Keratinocyte (primary cell): ENCODE data around the gene MAP4. TPM values are rescaled to one million over a fixed set of nuclear protein-coding genes. Genes with fewer than 3 reads are reported as not detected.
"Not testable (repeated sequence)": the region's sequence is repeated elsewhere in the genome, so short reads cannot be mapped to it uniquely, and the experiment has no call there.

Source experiments
- DNase-seq: peaks from one replicate; pipeline ENCODE4 v3.0.0-alpha.2; 2011; ENCODE audit warnings: low read depth, missing footprints, low spot score
- FAIRE-seq: peaks from 2 replicates; lab custom pipeline; 2011; peaks lifted over from hg19 to GRCh38; lab: Jason Lieb, UNC
- H2AFZ ChIP-seq: 2 replicates; pipeline ENCODE4 v1.6.0; 2012; ENCODE audit warnings: low read length, control low read depth, inconsistent platforms; ENCODE audit not compliant: control insufficient read depth
- H3K27ac ChIP-seq: 2 replicates; pipeline ENCODE4 v1.5.1; 2011; ENCODE audit warnings: low read length; ENCODE audit not compliant: control insufficient read depth, insufficient read depth
- H3K27me3 ChIP-seq: 3 replicates; pipeline ENCODE4 v1.6.0; 2011; ENCODE audit warnings: low read length; ENCODE audit not compliant: control insufficient read depth, insufficient read depth; ENCODE audit errors: extremely low read depth
- H3K36me3 ChIP-seq, 2 experiments: 2 replicates in 1 of 2; 3 replicates in 1 of 2; pipeline ENCODE4 v1.5.1; 2011; ENCODE audit warnings: low read length in 2 of 2, mild to moderate bottlenecking in 1 of 2; ENCODE audit not compliant: control insufficient read depth in 2 of 2, insufficient read depth in 2 of 2; ENCODE audit errors: extremely low read depth in 1 of 2
- H3K4me1 ChIP-seq: 3 replicates; pipeline ENCODE4 v1.5.1; 2011; ENCODE audit warnings: low read length; ENCODE audit not compliant: control insufficient read depth, insufficient read depth; ENCODE audit errors: extremely low read depth
- H3K4me2 ChIP-seq: 3 replicates; pipeline ENCODE4 v1.6.0; 2011; ENCODE audit warnings: low read depth, low read length; ENCODE audit not compliant: control insufficient read depth, insufficient read depth; ENCODE audit errors: extremely low read depth
- H3K4me3 ChIP-seq, 3 experiments: fragments of 200-600 bp in 1 of 3; sonication (generic) in 1 of 3; 2 replicates in 2 of 3; 3 replicates in 1 of 3; pipeline ENCODE4 v1.5.1; 2011 to 2016; ENCODE audit warnings: low read length in 3 of 3, mild to moderate bottlenecking in 3 of 3, control low read depth in 2 of 3, inconsistent platforms in 1 of 3, low read depth in 1 of 3, mixed read lengths in 1 of 3, mixed run types in 1 of 3, moderate library complexity in 1 of 3; ENCODE audit not compliant: control insufficient read depth in 2 of 3, insufficient read depth in 2 of 3; ENCODE audit errors: extremely low read depth in 1 of 3
- H3K79me2 ChIP-seq: 2 replicates; pipeline ENCODE4 v1.6.0; 2012; ENCODE audit warnings: low read length; ENCODE audit not compliant: control insufficient read depth, insufficient read depth
- H3K9ac ChIP-seq: 3 replicates; pipeline ENCODE4 v1.6.0; 2011; ENCODE audit warnings: low read length; ENCODE audit not compliant: control insufficient read depth, insufficient read depth; ENCODE audit errors: extremely low read depth
- H3K9me1 ChIP-seq: 3 replicates; pipeline ENCODE4 v1.6.0; 2011; ENCODE audit warnings: low read length; ENCODE audit not compliant: control insufficient read depth, insufficient read depth; ENCODE audit errors: extremely low read depth
- H3K9me3 ChIP-seq: 2 replicates; pipeline ENCODE4 v1.5.1; 2012; ENCODE audit warnings: low read depth, low read length; ENCODE audit not compliant: control insufficient read depth
- H4K20me1 ChIP-seq: 3 replicates; pipeline ENCODE4 v1.6.0; 2011; ENCODE audit warnings: low read length; ENCODE audit not compliant: control insufficient read depth, insufficient read depth; ENCODE audit errors: extremely low read depth
- CTCF ChIP-seq, 3 experiments: IDR thresholded peaks in 1 of 3; conservative IDR thresholded peaks in 1 of 3; optimal IDR thresholded peaks in 1 of 3; 2 replicates in 2 of 3; 3 replicates in 1 of 3; pipeline versions ENCODE3 to v1.5.1; 2011; ENCODE audit warnings: low read length in 3 of 3, mild to moderate bottlenecking in 3 of 3, moderate library complexity in 2 of 3, control low read depth in 1 of 3, inconsistent platforms in 1 of 3; ENCODE audit not compliant: insufficient read depth in 2 of 3; ENCODE audit errors: extremely low read depth in 1 of 3
- EZH2 ChIP-seq: IDR thresholded peaks from one replicate; pipeline ENCODE4 v1.6.1; 2012; ENCODE audit warnings: inconsistent platforms, mild to moderate bottlenecking, low read length, moderate library complexity
- dilution Hi-C: fragments of 300-500 bp; cut with MboI; formaldehyde crosslinking; loops from one replicate; pipeline ENCODE4 v1.7.0; 2020; ENCODE audit warnings: low sequenced_read_pairs; ENCODE audit not compliant: extremely low pct_ligation_motif_present
- polyA plus RNA-seq, 5 experiments: library from polyadenylated mRNA; depleted of rRNA in 3 of 5; stranded (reverse) in 3 of 5; stranded (forward) in 1 of 5; unstranded in 1 of 5; fragments of >200 nt; gene quantifications; 1 replicate in 1 of 5; 2 replicates in 3 of 5; 3 replicates in 1 of 5; pipeline versions ENCODE4 v1.2.1 to v1.2.3, GENCODE V29; 2011 to 2012; ENCODE audit warnings: missing spikeins in 2 of 5, low read depth in 1 of 5, low replicate concordance in 1 of 5

Gene MAP4
- polyA plus RNA-seq, 1 donor (not counting 4 experiments of a cell fraction or from before 2014, with no cell fraction given): 110 TPM

- DNase-seq (no peak), FAIRE-seq (no peak)
- no peak for TF ChIP-seq CTCF (optimal IDR thresholded peaks at IDR 0.05 in 1 of 3, IDR thresholded peaks at IDR 0.05 in 1 of 3, conservative IDR thresholded peaks at IDR 0.05 in 1 of 3; ENCODE audit: extremely low read depth in 1 of 3, insufficient read depth in 2 of 3, low read length in 3 of 3)
- TF ChIP-seq EZH2: no peak
- Histone ChIP-seq H3K4me3 (no peak overlapping the region), H4K20me1 (peaks cover 10% of the 10 kb centered on the region), H3K27me3 (no peaks in the 10 kb centered on the region), H3K79me2 (peaks cover 9% of the 10 kb centered on the region), H3K9ac (no peak overlapping the region), H3K36me3 (peaks cover 39 to 43% of the 10 kb centered on the region in 2 experiments), H3K4me2 (no peak overlapping the region), H2AFZ (no peak overlapping the region), H3K9me3 (no peaks in the 10 kb centered on the region), H3K9me1 (no peaks in the 10 kb centered on the region), H3K27ac (no peak overlapping the region), H3K4me1 (no peaks in the 10 kb centered on the region)
- dilution Hi-C loops: no loop called here
These were observed 177.7 kb downstream of the MAP4 start for GRCh38 chr3:47838503-47838902.

- dilution Hi-C loops: no loop called here
- Histone ChIP-seq H3K27ac (no peak overlapping the region), H3K27me3 (no peaks in the 10 kb centered on the region), H3K9me1 (no peaks in the 10 kb centered on the region), H3K4me3 (no peak overlapping the region), H3K4me2 (no peak overlapping the region), H4K20me1 (peaks cover 10% of the 10 kb centered on the region), H3K9ac (no peak overlapping the region), H3K4me1 (no peaks in the 10 kb centered on the region), H3K36me3 (peaks cover 31 to 38% of the 10 kb centered on the region in 2 experiments), H3K79me2 (peaks cover 9% of the 10 kb centered on the region), H3K9me3 (no peaks in the 10 kb centered on the region), H2AFZ (no peak overlapping the region)
- DNase-seq: no peak
- TF ChIP-seq EZH2 (no peak), CTCF (optimal IDR thresholded peaks at IDR 0.05 in 1 of 3, IDR thresholded peaks at IDR 0.05 in 1 of 3, conservative IDR thresholded peaks at IDR 0.05 in 1 of 3; ENCODE audit: extremely low read depth in 1 of 3, insufficient read depth in 2 of 3, low read length in 3 of 3) (no peak)
- FAIRE-seq: no peak
These were observed 179.2 kb downstream of the MAP4 start for GRCh38 chr3:47836986-47837385.

- H3K4me2 ChIP-seq, H2AFZ ChIP-seq, H3K27ac ChIP-seq, FAIRE-seq, dilution Hi-C loops, H4K20me1 ChIP-seq, H3K9ac ChIP-seq, H3K9me3 ChIP-seq, DNase-seq, H3K9me1 ChIP-seq, H3K4me3 ChIP-seq, H3K27me3 ChIP-seq: not testable (repeated sequence)
- peaks cover 29 to 31% of the 10 kb centered on the region in 2 experiments for H3K36me3 ChIP-seq
- peaks cover 37% of the 10 kb centered on the region for H3K79me2 ChIP-seq
- H3K4me1 ChIP-seq: peaks cover 11% of the 10 kb centered on the region
These were observed 186.7 kb downstream of the MAP4 start for GRCh38 chr3:47829482-47829881.
